NOMO-1 (cell line): Measurements from ENCODE around the gene PRDM16.

Source experiments
- DNase-seq, 2 experiments: peaks; one replicate each; lab custom pipeline; 2025; ENCODE audit not compliant: unreplicated experiment in 2 of 2; lab: John Stamatoyannopoulos, UW

PRDM16 gene

DNA sequence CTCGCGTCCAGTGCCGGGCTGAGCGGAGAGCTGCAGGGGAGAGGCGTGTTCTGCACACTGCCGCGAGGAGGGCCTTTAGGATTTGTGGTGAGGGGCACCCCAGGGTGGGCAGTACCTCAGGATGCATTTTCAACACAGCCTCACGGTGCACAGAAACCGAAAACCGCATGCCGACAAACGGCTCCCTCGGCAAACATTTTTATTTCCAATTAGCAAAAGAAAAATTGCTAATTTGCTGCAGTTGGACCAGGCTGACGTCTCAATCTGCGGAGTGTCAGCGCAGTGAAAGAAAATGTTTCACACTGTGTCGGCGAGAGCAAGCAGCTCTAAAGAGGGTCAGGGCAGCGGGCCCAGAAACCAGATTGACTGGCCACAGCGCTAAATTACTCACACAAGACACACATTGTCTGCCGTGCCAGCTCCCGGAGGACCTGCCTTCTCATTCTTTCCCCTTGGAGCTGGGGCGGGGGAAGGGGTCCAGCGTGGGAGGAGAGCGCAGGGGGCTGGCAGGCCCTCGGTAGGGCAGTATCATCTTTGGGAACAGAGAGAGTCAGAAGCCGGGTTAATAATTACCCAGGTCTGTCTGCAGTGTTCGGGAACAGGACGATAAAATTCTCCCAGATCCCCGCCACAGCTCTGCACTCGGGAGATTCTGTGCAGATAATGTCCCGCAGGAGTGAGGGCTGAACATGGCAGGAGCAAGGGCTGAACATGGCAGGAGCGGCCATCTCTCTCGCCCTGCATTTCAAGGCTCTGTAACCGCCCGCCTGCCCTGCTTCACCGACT, 150.2 kb downstream of the PRDM16 start:
- DNase-seq: no peak

DNA sequence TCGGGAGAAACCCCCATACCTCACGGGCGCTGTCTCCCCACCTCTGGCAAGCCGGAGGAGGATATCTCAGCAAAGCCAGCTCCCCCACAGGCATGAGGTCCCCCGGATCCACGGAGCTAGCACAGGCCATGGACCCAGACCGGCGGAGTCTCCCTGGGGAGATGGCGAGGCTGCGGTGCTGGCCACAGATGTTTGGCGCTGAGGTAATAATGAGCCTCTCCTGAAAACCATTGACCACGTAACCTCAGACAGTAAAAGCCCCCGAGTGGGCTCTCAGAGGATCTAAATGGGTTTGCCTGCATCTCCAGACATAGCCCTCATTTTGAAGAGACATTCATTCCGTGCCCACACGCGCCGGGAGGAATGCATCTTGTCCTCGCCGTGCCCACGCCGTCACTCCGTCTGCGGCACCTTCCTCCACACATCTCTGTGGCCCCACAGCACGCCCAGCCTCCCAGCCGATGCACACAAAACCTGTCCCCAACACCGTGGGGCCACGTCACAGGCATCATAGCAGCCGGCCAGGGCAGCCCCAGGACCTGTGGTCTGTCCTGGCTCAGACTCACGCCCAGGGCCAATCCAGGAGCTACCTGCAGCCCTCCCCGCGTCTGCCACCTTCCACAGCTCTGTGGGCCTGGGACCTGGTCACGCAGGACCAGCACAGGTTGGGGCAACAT, 150.9 kb downstream of the PRDM16 start:
- no peak for DNase-seq

DNA sequence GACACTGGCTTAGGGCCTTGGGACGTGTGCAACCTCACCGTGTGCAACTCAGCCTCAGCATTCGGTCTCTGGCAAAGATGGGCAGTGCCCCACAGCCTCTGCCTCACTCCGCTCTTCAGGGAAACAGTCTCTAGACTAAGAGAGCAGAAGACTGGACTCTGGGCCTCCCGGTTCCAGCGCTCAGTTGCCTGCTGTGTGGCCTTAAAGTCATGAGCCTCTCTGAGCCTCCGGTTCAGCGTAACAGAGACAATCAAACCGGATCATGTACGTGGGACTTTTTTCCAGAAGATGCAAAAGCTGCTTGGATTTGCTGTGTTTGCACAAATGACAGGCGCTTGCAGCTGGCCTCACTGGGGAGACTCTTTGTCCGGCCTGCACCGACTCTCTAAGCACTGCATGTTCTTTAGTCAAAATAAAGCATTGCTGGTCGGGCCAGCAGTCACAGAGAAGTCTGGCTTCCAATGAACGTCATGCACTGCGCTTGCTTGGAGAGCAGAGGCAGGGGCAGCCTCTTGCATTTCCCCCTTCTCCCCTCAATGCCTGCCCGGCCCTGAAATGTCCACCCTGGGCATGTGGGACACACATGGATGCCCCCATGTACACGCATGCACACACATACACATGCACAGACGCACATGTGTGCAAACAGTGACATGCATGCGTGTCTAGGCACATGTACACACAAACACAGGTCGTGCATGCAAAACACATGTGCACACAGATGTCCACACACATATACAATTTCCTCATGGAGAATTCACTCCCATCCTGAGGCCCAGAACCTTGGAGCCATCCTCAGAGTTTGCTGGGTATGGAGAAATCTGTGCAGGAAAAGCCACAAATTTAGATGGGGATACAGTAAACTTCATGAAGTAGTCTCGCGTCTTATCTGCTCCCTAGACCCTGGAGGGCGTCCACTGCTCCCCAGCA, 152.4 kb downstream of the PRDM16 start:
- no peak for DNase-seq

DNA sequence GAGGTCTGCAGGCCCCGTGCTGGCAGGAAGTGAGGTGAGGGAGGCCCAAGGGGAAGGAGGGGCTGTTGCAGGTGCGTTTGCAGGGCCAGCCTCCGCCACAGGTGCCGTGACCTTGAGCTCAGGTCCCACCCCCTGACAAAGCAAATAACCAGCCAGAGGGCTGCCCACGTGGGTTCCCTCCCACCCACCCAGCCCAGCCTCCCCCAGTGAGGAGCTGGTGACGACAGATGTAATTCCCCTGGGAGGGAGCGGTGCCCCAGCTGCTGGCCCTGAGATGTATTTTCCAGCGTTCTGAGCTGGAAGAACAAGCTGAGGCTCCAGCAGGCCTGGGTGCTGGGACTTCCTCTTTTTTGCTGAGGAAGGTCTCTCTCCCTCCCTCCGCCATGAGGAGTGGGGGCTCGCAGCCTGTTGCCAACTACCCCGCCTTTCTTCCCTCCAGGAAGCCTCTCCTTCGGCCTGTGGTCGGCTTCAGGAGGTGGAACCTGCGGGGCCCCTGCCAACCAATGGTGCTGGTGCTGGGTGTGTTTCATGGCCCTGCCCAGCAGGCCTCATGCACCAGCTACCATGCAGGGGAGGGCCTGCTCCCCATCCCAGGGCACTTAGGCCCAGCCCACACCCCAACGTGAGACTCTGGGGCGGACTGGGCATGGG, 153.2 kb downstream of the PRDM16 start:
- DNase-seq: peak; percentile 55 to 56

DNA sequence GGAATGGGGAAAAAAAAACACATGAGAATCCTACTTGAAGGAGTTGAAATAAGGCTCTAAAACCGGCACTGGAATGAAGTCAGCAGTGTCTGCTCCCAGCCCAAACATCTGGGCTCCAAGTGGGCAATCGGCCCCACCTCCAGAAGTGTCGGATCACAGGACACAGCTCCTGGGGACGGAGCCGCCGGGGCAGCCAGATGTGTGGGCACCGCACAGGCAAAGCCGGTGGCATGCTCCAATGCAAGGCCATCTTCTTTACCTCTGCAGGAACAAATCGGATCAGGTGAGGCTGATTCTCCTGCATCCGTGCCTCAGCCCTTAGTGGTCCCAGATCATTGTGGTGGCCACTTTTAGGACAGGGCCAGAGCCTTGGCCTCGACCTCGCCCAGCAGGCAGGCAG, 156.7 kb downstream of the PRDM16 start:
- DNase-seq: no peak

DNA sequence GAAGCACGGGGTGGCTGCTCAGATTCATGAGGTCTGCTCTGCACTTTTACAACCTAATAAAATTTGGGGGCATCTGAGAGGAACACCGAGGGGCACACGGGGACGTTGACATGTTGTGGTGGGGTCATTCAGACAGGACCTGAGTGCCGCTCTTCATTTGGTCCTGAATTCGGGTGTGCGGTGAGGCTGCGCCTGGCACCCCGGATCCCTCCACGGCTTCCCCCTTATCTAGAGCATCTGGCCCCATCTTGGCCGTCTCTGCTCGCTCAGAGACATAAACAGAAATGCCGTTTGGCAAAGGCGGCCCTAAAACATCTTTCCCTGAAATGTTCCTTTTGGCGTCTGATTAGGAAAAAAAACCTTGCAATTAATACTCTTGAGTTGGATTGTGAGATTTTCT, 157.2 kb downstream of the PRDM16 start:
- no peak for DNase-seq

DNA sequence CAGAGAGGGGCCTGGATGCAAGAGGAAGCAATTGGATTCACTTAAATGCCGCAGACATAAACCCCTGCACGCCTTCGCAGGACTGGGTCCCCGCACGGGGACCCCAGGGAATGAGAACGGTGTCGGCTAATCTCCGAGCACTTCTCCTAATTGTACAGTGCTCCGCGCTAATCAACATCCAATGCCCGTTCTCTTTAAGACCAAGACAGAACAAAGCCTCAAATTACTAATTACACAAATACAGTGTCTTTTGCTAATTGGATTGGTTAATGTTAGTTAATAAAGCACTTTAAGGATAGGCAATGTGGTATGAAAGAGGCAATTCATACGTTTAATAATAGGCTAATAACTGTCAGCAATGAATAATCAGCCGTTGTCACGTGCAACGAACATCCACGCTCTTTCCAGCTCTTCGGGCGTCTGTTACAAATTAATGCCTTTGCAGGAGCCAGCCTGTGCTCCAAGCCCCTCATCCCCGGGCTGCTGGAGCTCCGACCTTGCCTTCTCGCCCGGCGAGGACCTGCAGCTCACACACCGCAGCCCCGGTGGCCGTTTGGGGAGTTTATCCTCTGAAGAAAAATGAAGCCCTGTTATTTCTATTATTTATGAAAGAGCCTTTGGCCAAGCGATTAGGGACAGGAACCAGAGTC, 157.8 kb downstream of the PRDM16 start:
- no peak for DNase-seq

DNA sequence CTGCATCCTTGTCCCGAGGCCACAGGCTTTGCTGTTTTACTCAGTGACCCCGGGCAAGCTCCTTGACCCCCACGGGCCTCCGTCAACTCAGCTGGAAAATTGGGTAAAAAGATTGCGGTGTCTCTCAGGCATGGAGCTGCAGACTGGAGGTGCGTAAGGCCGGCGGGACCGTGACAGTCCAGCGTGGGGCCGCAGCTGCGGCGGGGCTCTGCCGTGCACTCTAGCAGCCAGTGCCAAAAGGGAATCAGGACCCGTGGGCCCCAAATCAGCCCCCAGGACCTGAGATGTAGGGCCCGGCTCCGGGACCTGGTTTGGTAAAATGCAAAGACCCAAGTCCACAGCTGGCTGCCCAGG, 158.3 kb downstream of the PRDM16 start:
- DNase-seq: no peak

DNA sequence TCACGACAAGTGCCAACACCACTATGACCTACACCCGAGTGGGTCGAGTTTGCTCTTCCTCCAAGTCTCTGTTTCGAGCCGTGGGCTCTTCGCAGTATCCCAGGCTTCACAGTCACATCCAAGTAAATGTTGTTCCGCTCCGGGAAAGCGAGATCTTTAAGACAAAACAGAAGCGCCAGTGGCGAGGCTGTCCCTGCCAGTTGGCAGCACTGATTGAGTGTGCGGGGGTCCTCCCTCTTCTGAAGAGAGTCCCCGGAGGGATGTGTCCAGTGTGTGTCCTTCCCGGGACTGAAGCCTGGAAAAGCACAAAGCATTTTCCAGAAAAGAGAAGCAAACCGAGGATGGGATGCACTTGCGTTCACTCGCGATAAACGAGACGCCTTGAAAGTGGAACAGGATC, 158.9 kb downstream of the PRDM16 start:
- DNase-seq: no peak

DNA sequence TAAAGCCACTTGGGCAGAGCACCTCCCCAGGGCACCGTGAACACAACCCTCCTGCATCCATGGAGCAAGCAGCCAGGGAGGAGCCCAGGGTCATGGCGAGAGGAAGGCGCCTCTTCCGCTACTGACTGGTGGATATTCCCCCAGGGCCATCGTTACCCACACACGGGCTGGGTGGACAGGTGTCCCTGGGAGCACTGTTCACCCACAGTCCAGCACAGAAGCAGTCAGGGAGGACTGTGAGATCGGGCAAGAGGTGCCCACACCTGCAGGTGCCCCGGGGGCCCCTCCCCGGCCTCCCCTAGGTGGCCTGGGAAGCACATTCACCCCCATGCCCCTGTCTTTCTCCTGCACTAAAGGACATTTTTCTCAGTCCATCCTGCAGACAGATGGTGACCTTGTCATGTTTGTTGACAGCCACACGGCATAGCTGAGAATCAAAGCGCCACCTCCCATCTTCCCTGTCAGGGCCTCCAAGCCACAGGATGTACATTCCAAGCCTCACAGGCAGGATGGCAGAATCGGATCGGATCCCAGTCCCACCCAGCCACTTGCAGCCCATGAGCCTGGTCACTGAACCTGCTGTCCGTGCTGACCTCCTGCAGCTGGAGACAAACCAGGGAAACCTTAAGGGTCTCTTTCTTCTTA, 160.2 kb downstream of the PRDM16 start:
- no peak for DNase-seq

DNA sequence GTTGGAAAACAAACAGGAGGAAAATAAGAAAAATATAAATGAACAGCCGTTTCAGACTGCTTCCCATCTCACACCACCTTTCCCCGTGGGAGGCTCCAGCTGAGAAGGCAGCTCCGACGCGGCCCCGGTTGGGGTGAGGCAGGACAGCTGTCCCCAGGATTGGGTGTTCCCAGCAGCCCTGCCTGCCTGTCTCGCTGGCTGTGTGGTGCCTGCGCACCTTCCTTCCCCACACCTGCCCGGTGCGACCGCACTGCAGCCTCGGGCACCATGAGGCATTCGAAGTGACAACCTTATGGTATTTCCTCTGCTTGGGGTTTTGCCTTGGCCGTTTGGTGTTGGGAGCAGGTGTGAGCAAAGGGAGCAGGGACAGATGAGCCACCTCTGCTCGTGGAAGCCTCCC, 161.6 kb downstream of the PRDM16 start:
- DNase-seq: no peak

DNA sequence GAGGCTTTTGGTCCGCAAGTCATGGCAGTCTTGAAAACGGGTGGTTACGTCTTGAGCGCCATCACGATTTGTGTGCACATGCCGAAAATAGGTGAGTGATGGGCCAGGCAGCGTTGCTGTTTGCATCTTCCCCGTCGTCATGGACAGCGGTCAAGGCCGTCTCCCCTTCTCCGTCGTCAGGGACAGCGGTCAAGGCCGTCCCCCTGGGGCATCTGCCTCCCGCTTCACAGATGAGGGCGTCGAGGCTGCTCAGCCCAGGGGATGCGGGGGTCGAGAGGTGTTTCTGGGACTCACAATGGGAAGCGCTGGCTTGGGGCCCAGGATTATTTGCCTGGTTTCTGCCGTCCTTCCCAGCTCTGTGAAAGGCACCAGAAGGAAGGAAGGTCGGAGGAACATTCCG, 162.2 kb downstream of the PRDM16 start:
- DNase-seq: no peak

DNA sequence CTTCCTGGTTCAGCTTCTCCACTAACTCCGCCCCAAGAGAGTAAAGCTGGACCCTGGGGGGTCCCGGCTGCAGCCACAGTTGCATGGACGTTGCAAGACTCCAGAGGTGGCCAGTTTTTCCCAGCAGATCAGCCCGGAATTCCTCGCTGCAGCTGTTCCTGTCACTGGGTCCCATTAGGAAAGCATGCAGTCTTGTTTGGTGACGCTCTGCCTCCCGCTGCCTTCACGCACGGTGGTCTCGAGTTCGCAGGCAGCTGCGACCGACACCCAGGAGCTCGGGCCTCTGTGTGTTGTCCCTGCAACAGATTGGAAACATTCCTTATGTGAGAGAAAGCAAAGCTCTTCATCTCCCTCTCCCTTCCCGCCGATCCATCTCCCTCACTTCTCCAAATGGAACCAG, 162.8 kb downstream of the PRDM16 start:
- no peak for DNase-seq

DNA sequence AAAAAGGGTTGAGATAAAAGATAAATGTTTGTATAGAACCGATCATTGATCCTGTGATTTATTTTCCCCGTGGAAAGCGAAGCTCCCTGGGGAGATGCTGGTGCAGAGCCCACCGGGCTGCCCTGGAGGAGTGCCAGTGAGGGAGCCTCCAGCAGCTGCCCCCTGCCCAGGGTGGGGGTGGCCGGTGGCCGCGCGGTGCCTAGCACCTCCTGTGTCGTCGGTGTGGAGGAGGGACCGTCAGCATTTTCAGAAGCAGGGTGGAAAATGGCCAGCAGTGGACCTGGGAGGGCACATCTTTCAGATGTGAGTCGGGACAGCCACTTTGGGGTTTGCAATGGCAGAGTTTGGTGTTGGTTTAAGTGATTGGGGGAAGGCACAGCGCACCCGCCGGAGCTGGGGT, 164.0 kb downstream of the PRDM16 start:
- DNase-seq: no peak

DNA sequence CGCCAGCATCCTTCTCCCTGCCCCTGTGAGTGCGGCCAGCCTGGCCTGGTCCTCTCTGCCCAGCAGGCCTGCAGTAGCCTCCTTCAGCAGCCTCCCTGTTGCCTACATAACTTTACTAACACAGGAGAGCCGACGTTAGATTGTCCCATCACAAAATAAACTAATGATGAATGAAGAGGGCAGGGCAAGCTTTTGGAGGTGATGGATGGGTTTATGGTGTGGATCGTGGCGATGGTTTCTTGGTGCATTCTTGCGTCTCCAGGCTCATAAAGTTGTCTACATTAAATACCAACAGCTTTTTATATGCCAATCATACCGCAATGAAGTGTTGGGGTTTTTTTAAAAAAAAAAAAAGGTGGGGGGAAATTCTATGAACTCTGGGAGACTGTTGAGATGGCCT, 164.5 kb downstream of the PRDM16 start:
- DNase-seq: no peak

DNA sequence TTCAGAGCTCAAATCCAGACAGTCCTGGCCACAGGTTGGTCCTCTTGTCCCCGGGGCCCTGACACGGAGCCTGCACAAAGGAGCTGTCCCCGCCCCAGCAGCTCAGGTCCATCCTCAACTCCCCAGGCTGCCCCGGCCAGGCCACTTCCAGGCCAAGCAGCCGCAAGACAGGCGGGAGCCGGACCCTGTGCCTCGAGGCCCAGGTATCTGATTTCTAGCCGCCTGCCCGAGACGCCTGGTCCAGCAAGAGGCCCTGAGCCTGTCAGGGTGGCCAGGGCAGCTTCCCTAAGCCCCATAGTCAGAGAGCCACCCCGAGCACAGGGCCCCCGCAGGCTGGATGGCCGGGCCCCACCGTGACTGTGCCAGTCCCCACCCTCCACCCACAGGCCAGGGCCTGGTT, 165.3 kb downstream of the PRDM16 start:
- no peak for DNase-seq

DNA sequence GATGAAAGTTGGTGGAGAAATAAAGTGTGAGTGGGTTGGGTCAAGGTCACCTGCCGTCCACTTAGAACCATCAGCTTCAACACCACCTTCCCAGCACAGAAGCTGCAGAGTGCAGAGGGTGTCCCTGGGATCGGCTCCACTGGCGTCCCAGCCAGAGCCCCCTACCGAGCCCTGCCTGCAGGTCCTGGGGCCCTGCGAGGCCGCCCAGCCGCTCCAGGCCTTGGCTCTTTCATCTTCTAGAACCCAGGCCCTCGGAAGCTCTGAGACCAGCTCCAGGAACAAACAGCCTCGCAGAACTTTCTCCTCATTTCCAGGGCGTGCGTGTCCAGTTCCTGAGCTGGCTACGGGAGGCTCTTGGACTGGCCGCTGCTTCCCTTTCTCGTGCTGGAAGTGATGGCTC, 166.0 kb downstream of the PRDM16 start:
- no peak for DNase-seq

DNA sequence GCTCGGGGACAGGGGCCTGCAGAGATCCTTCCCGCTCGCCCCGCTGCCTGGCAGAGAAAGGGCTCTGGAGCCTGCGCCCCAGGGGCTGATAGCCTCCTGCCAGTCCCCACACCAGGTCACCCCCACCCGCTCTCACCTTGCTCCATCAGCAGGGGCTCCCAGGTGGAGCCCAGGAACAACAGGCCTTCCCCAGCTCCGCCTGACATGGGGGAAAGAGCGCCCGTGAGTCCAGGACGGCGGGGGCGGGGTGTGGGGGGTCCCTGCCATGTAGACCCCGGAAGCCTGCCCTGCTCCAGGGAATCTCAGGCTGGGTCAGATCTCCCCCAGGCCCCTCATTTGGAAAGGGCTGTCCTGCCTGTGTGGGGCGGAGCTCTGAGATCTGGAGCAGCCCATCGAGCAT, 166.5 kb downstream of the PRDM16 start:
- no peak for DNase-seq

DNA sequence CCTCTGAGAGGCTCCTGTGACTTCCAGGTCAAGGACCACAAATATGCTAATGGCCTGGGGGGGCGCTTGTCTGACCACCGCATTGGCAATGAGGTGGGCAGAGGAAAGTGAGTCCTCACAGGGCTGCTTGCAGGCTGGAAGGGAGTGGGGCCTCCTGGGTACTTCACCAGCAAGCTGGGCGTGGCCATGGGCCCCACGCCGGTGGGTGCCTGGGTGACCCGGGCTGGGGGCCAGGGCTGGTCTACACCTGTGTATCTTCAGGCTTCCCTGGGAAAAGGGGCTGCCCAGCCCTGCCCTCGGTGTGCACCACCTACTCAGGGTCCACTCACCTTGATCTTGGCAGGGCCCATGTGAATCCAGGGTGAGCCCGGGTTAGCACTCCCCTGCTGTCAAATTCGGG, 167.4 kb downstream of the PRDM16 start:
- no peak for DNase-seq

DNA sequence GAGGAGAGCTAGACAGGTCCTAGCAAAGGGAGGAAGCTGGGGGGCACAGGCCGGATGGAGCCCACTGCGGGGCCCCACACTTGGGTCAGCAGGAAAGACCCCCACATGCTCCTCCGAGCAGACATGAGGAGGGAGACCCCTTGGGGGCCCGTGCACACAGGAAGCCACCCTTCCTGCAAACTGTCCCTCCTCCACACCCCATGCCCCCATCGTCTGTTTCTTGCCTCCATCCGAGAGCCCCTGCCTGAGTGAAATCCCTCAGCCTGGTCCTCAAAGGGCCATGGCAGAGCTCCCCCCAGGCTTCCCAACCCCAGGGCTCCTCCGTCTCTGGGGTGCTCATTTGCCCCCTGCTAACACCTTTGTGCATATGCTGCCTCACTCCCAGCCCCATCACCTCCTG, 168.0 kb downstream of the PRDM16 start:
- DNase-seq: no peak
